C4-2B (cell line): ENCODE results near the gene TSGA10.

ENCODE experiments used
- H3K27ac ChIP-seq: fragments of 450-650 bp; 2 replicates; pipeline ENCODE4 v1.5.1; 2017
- CTCF ChIP-seq: fragments of 450-650 bp; conservative IDR thresholded peaks from 2 replicates; pipeline ENCODE4 v1.5.1; 2017; ENCODE audit warnings: mild to moderate bottlenecking
- ZFX ChIP-seq: fragments of 450-650 bp; IDR thresholded peaks from 2 replicates; pipeline ENCODE4 v1.6.1; 2017

TSGA10 gene

GRCh38 chr2:99086385-99086784 lies 68.4 kb downstream of the TSGA10 start:
- no peak for TF ChIP-seq CTCF
- TF ChIP-seq ZFX = no peak
- H3K27ac ChIP-seq = no peak overlapping the region

- no peak overlapping the region for H3K27ac ChIP-seq
- TF ChIP-seq ZFX (no peak), CTCF (peak; percentile 52)
Observed at GRCh38 chr2:99085421-99085820, 69.3 kb downstream of the TSGA10 start.

- TF ChIP-seq CTCF = no peak
- no peak for TF ChIP-seq ZFX
- no peak overlapping the region for H3K27ac ChIP-seq
Observed at GRCh38 chr2:99084256-99084655, 70.5 kb downstream of the TSGA10 start.

GRCh38 chr2:99081891-99082290 lies 72.9 kb downstream of the TSGA10 start:
- no peak for TF ChIP-seq ZFX
- no peak for TF ChIP-seq CTCF
- H3K27ac ChIP-seq = no peak overlapping the region

GRCh38 chr2:99079226-99079625 lies 75.5 kb downstream of the TSGA10 start:
- no peak overlapping the region for H3K27ac ChIP-seq
- TF ChIP-seq CTCF (no peak), ZFX (no peak)

GRCh38 chr2:99072551-99072950 lies 82.2 kb downstream of the TSGA10 start:
- TF ChIP-seq ZFX (no peak), CTCF (no peak)

GRCh38 chr2:99067871-99068625 lies 86.7 kb downstream of the TSGA10 start:
- TF ChIP-seq ZFX = no peak
- TF ChIP-seq CTCF = no peak
- H3K27ac ChIP-seq = no peak overlapping the region

More at GRCh38 chr2:99072551-99072950, 82.2 kb downstream of the TSGA10 start:
- no peak overlapping the region for H3K27ac ChIP-seq
